GM23338 (cell line): ENCODE measurements around the gene GYPC. TPM values are rescaled to one million over a fixed set of nuclear protein-coding genes. Genes with fewer than 3 reads are reported as not detected.

ENCODE experiments used
- ATAC-seq: fragments of 200-7000 bp; cut with Tn5 transposase; 3 replicates; pipeline ENCODE4 v1.9.1; 2020
- DNase-seq: peaks from one replicate; pipeline ENCODE4 v3.0.0-alpha.2; 2015; ENCODE audit warnings: low spot score
- H2AFZ ChIP-seq: fragments of 200-600 bp; sonication (generic); 2 replicates; pipeline ENCODE4 v1.8.0; 2016; ENCODE audit warnings: antibody characterized with exemption, mild to moderate bottlenecking, moderate library complexity
- H3F3A ChIP-seq: fragments of 200-600 bp; sonication (generic); replicated peaks from 2 replicates; pipeline ENCODE4 v1.8.0; 2017; ENCODE audit warnings: antibody characterized with exemption, mixed run types, low read depth
- H3K27ac ChIP-seq: fragments of 200-600 bp; sonication (generic); 2 replicates; pipeline ENCODE4 v1.6.1; 2016; ENCODE audit warnings: low read depth
- H3K27me3 ChIP-seq: fragments of 200-600 bp; sonication (generic); 2 replicates; pipeline ENCODE4 v1.8.0; 2016; ENCODE audit warnings: mild to moderate bottlenecking, mixed run types, moderate library complexity; ENCODE audit not compliant: insufficient read depth
- H3K36me3 ChIP-seq: fragments of 200-600 bp; sonication (generic); 2 replicates; pipeline ENCODE4 v1.8.0; 2016; ENCODE audit warnings: mild to moderate bottlenecking; ENCODE audit not compliant: insufficient read depth
- H3K4me1 ChIP-seq: fragments of 200-600 bp; sonication (generic); 2 replicates; pipeline ENCODE4 v1.8.0; 2016; ENCODE audit warnings: mild to moderate bottlenecking, moderate library complexity; ENCODE audit not compliant: insufficient read depth
- H3K4me2 ChIP-seq: fragments of 200-600 bp; sonication (generic); 2 replicates; pipeline ENCODE4 v1.7.1; 2017; ENCODE audit warnings: mixed run types
- H3K4me3 ChIP-seq: fragments of 200-600 bp; sonication (generic); 2 replicates; pipeline ENCODE4 v1.6.1; 2016; ENCODE audit warnings: mixed run types
- H3K79me2 ChIP-seq: fragments of 200-600 bp; sonication (generic); replicated peaks from 2 replicates; pipeline ENCODE4 v1.8.0; 2017; ENCODE audit warnings: mild to moderate bottlenecking; ENCODE audit not compliant: insufficient read depth
- H3K9me2 ChIP-seq: fragments of 200-600 bp; sonication (generic); 2 replicates; pipeline ENCODE4 v1.8.0; 2017; ENCODE audit not compliant: insufficient read depth
- H4K20me1 ChIP-seq: fragments of 200-600 bp; sonication (generic); replicated peaks from 2 replicates; pipeline ENCODE4 v1.8.0; 2017; ENCODE audit warnings: mild to moderate bottlenecking; ENCODE audit not compliant: insufficient read depth
- H3K27ac Mint-ChIP-seq: 2 replicates; pipeline ENCODE4 v1.8.0; 2020; ENCODE audit warnings: inconsistent platforms, mild to moderate bottlenecking, moderate library complexity, mixed read lengths
- H3K27me3 Mint-ChIP-seq: 3 replicates; pipeline ENCODE4 v1.8.0; 2022; ENCODE audit warnings: low read depth, mild to moderate bottlenecking, moderate library complexity, mixed read lengths, inconsistent platforms; ENCODE audit not compliant: insufficient read depth, poor library complexity
- H3K36me3 Mint-ChIP-seq: 3 replicates; pipeline ENCODE4 v1.8.0; 2021; ENCODE audit warnings: low read depth, mild to moderate bottlenecking, inconsistent platforms, moderate library complexity, mixed read lengths
- H3K4me1 Mint-ChIP-seq: 3 replicates; pipeline ENCODE4 v1.8.0; 2020; ENCODE audit warnings: mild to moderate bottlenecking, inconsistent platforms, mixed read lengths
- H3K4me3 Mint-ChIP-seq: 3 replicates; pipeline ENCODE4 v1.8.0; 2021; ENCODE audit warnings: moderate library complexity, mild to moderate bottlenecking, inconsistent platforms, mixed read lengths
- H3K9me3 Mint-ChIP-seq: 3 replicates; pipeline ENCODE4 v1.8.0; 2020; ENCODE audit warnings: moderate library complexity, mild to moderate bottlenecking, inconsistent platforms, mixed read lengths
- CREB1 ChIP-seq: fragments of 250-450 bp; sonication (Bioruptor Pico); IDR thresholded peaks from 2 replicates; pipeline ENCODE4 v1.5.0; 2020; ENCODE audit warnings: low read depth, mild to moderate bottlenecking, moderate library complexity
- CTCF ChIP-seq, 2 experiments: fragments of 200-600 bp in 1 of 2; sonication (generic) in 1 of 2; conservative IDR thresholded peaks; 2 replicates each; pipeline versions ENCODE4 v1.5.1 to v1.6.1; 2016 to 2017; ENCODE audit warnings: antibody characterized with exemption in 2 of 2, low read depth in 2 of 2, mild to moderate bottlenecking in 2 of 2, moderate library complexity in 1 of 2
- ETS1 ChIP-seq: IDR thresholded peaks from 2 replicates; pipeline ENCODE4 v1.6.1; 2016; ENCODE audit warnings: antibody characterized with exemption
- EZH2 ChIP-seq: fragments of 200-600 bp; sonication (generic); IDR thresholded peaks from one replicate; pipeline ENCODE4 v1.8.0; 2017; ENCODE audit warnings: antibody characterized with exemption, mild to moderate bottlenecking, low read depth; ENCODE audit not compliant: unreplicated experiment
- EZH2phosphoT487 ChIP-seq: fragments of 200-600 bp; sonication (generic); IDR thresholded peaks from one replicate; pipeline ENCODE4 v1.8.1; 2018; ENCODE audit warnings: antibody characterized with exemption; ENCODE audit not compliant: unreplicated experiment
- JUNB ChIP-seq: IDR thresholded peaks from one replicate; pipeline ENCODE4 v1.6.1; 2016; ENCODE audit warnings: antibody characterized with exemption; ENCODE audit not compliant: unreplicated experiment
- NANOG ChIP-seq: IDR thresholded peaks from 2 replicates; pipeline ENCODE4 v1.6.1; 2016; ENCODE audit warnings: antibody characterized with exemption, borderline replicate concordance
- POLR2AphosphoS5 ChIP-seq: IDR thresholded peaks from 2 replicates; pipeline ENCODE4 v1.6.1; 2016; ENCODE audit warnings: antibody characterized with exemption, low read depth
- REST ChIP-seq: IDR thresholded peaks from one replicate; pipeline ENCODE4 v1.6.1; 2018; ENCODE audit warnings: antibody characterized with exemption; ENCODE audit not compliant: unreplicated experiment
- STAT1 ChIP-seq: IDR thresholded peaks from one replicate; pipeline ENCODE4 v1.6.1; 2016; ENCODE audit warnings: antibody characterized with exemption; ENCODE audit not compliant: unreplicated experiment
- ZNF114 ChIP-seq: fragments of 250-450 bp; sonication (Bioruptor Pico); IDR thresholded peaks from 2 replicates; pipeline ENCODE4 v1.5.0; 2020; ENCODE audit warnings: mild to moderate bottlenecking, moderate library complexity
- ZNF331 ChIP-seq: fragments of 250-450 bp; sonication (Bioruptor Pico); IDR thresholded peaks from 2 replicates; pipeline ENCODE4 v1.5.0; 2020; ENCODE audit warnings: low read depth, mild to moderate bottlenecking, moderate library complexity
- ZNF462 ChIP-seq: fragments of 250-450 bp; sonication (Bioruptor Pico); IDR thresholded peaks from 2 replicates; pipeline ENCODE4 v1.5.0; 2020; ENCODE audit warnings: mild to moderate bottlenecking, moderate library complexity
- polyA plus RNA-seq: library from polyadenylated mRNA; unstranded; fragments of >200 nt; fragmentation: Nextera tagmentation; extraction: Ambion mirVana; gene quantifications from 2 replicates; pipeline ENCODE4 v1.2.1, GENCODE V29; 2016
- total RNA-seq: library from RNA; depleted of rRNA; stranded (reverse); fragments of >200 nt; shearing (Covaris generic); gene quantifications from 2 replicates; pipeline ENCODE4 v1.2.3, GENCODE V29; 2014

Gene GYPC
- total and polyA plus RNA-seq, 2 experiments from 2014 or later, result 19.6 to 29.7 TPM

- DNase-seq (no peak), ATAC-seq (no peak)
- Mint-ChIP-seq H3K36me3 (no peaks in the 10 kb centered on the region), H3K9me3 (no peaks in the 10 kb centered on the region; the same call in 2 of the 3 replicates), H3K27ac (no peak overlapping the region), H3K27me3 (no peaks in the 10 kb centered on the region), H3K4me1 (no peaks in the 10 kb centered on the region), H3K4me3 (no peak overlapping the region)
- no peaks in the 10 kb centered on the region for H4K20me1 ChIP-seq
- TF ChIP-seq NANOG, result no peak
- no peak for TF ChIP-seq JUNB
- TF ChIP-seq CTCF (conservative IDR thresholded peaks at IDR 0.05; ENCODE audit: low read depth in 2 of 2), result no peak
- TF ChIP-seq ZNF462 (CRISPR knock-in tag), result no peak
- no peak for TF ChIP-seq ETS1
- no peak for TF ChIP-seq STAT1
- TF ChIP-seq POLR2AphosphoS5, result no peak
- no peak for TF ChIP-seq ZNF114 (CRISPR knock-in tag)
- TF ChIP-seq EZH2, result no peak
- TF ChIP-seq ZNF331, result no peak
- no peak for TF ChIP-seq REST
- no peak for TF ChIP-seq CREB1
- no peak for TF ChIP-seq EZH2phosphoT487
- no peaks in the 10 kb centered on the region for H3F3A ChIP-seq
- no peak overlapping the region for H3K27ac ChIP-seq
- H2AFZ ChIP-seq, result no peak overlapping the region
- no peaks in the 10 kb centered on the region for H3K4me1 ChIP-seq
- H3K4me2 ChIP-seq, result no peak overlapping the region
- no peaks in the 10 kb centered on the region for H3K27me3 ChIP-seq
- 0 out of 2 replicates have a peak, but pooled peaks cover 11% of the 10 kb centered on the region for H3K9me2 ChIP-seq
- H3K36me3 ChIP-seq, result no peaks in the 10 kb centered on the region
- H3K4me3 ChIP-seq, result no peak overlapping the region
- no peaks in the 10 kb centered on the region for H3K79me2 ChIP-seq
Measured at GRCh38 chr2:126715111-126715510, 59.2 kb downstream of the GYPC start.
